Caco-2 (cell line): ENCODE measurements around the gene GALNT12. TPM values are rescaled to one million over a fixed set of nuclear protein-coding genes. Genes with fewer than 3 reads are reported as not detected.

ENCODE experiments used
- BruUV-seq: library from RNA; stranded (reverse); fragments of 400-500 nt; replicated peaks from 2 replicates; lab custom pipeline; 2021; lab: Mats Ljungman, UMichigan
- CTCF ChIA-PET: fragments of 300-600 bp; sonication (Branson Sonifier 250); formaldehyde crosslinking; loops from one replicate; lab custom pipeline; 2022; ENCODE audit warnings: antibody characterized with exemption; lab: Charles Lee
- POLR2A ChIA-PET: fragments of 300-600 bp; sonication (Branson Sonifier 250); formaldehyde crosslinking; loops from one replicate; lab custom pipeline; 2022; ENCODE audit warnings: antibody characterized with exemption; lab: Charles Lee
- DNase-seq, 2 experiments: peaks; one replicate each; pipeline versions ENCODE4 v3.0.0 to v3.0.0-alpha.2; 2020 to 2022
- H3K27me3 ChIP-seq: replicated peaks from 2 replicates; pipeline ENCODE4 v1.6.0; 2011; ENCODE audit warnings: low read length; ENCODE audit not compliant: control insufficient read depth, insufficient read depth
- H3K36me3 ChIP-seq: 2 replicates; pipeline ENCODE4 v1.5.1; 2011; ENCODE audit warnings: low read length; ENCODE audit not compliant: control insufficient read depth, insufficient read depth
- H3K4me1 ChIP-seq: fragments of 250-450 bp; sonication (Bioruptor Pico); 2 replicates; pipeline ENCODE4 v1.5.1; 2020; ENCODE audit warnings: mild to moderate bottlenecking
- H3K4me3 ChIP-seq: 2 replicates; pipeline ENCODE4 v1.5.1; 2011; ENCODE audit warnings: low read depth, mild to moderate bottlenecking, control low read depth, low read length
- H3K9me3 ChIP-seq: fragments of 250-450 bp; sonication (Bioruptor Pico); 2 replicates; pipeline ENCODE4 v1.5.1; 2020; ENCODE audit warnings: mild to moderate bottlenecking, moderate library complexity
- H3K27ac Mint-ChIP-seq: one replicate; pipeline ENCODE4 v1.8.0; 2022; ENCODE audit warnings: mixed read lengths; ENCODE audit not compliant: unreplicated experiment
- H3K27me3 Mint-ChIP-seq: one replicate; pipeline ENCODE4 v1.8.0; 2022; ENCODE audit warnings: mixed read lengths; ENCODE audit not compliant: insufficient read depth, unreplicated experiment
- H3K36me3 Mint-ChIP-seq: one replicate; pipeline ENCODE4 v1.8.0; 2022; ENCODE audit warnings: mild to moderate bottlenecking, mixed read lengths; ENCODE audit not compliant: insufficient read depth, unreplicated experiment
- H3K4me1 Mint-ChIP-seq: one replicate; pipeline ENCODE4 v1.8.0; 2022; ENCODE audit warnings: low read depth, mixed read lengths; ENCODE audit not compliant: unreplicated experiment
- H3K4me3 Mint-ChIP-seq: one replicate; pipeline ENCODE4 v1.8.0; 2022; ENCODE audit warnings: mild to moderate bottlenecking, moderate library complexity, mixed read lengths; ENCODE audit not compliant: unreplicated experiment
- H3K9me3 Mint-ChIP-seq: one replicate; pipeline ENCODE4 v1.8.0; 2022; ENCODE audit warnings: mixed read lengths; ENCODE audit not compliant: unreplicated experiment
- CTCF ChIP-seq, 2 experiments: fragments of 200-600 bp in 1 of 2; IDR thresholded peaks; 1 replicate in 1 of 2; 2 replicates in 1 of 2; pipeline versions ENCODE4 v1.5.1 to v1.8.0; 2011 to 2022; ENCODE audit warnings: antibody characterized with exemption in 1 of 2, control low read depth in 1 of 2, inconsistent platforms in 1 of 2, low read depth in 1 of 2, low read length in 1 of 2, mild to moderate bottlenecking in 1 of 2, moderate library complexity in 1 of 2; ENCODE audit not compliant: insufficient read depth in 1 of 2, severe bottlenecking in 1 of 2, unreplicated experiment in 1 of 2
- intact Hi-C: fragments of 100-400 bp; cut with micrococcal nuclease; formaldehyde crosslinking; loops from one replicate; pipeline ENCODE4 v1.10.0; 2022; ENCODE audit not compliant: unreplicated experiment
- total RNA-seq: library from RNA; stranded (reverse); gene quantifications from 2 replicates; pipeline ENCODE4 v1.2.3, GENCODE V29; 2022

Gene GALNT12
- total RNA-seq, 1 experiment from 2014 or later, result 3.6 TPM

GRCh38 chr9:98842510-98842909 lies 35.0 kb downstream of the GALNT12 start:
- H3K36me3 ChIP-seq, result no peaks in the 10 kb centered on the region
- intact Hi-C loops, result no loop called here
- H3K9me3 Mint-ChIP-seq, result no peaks in the 10 kb centered on the region
- no peaks in the 10 kb centered on the region for H3K4me1 ChIP-seq
- no peaks in the 10 kb centered on the region for H3K4me1 Mint-ChIP-seq
- H3K4me3 ChIP-seq, result no peak overlapping the region
- no peaks in the 10 kb centered on the region for H3K27me3 Mint-ChIP-seq
- TF ChIP-seq CTCF (IDR thresholded peaks at IDR 0.05; ENCODE audit: insufficient read depth in 1 of 2, low read depth in 1 of 2, low read length in 1 of 2, severe bottlenecking in 1 of 2, unreplicated experiment in 1 of 2), result no peak
- no peaks in the 10 kb centered on the region for H3K36me3 Mint-ChIP-seq
- no peaks in the 10 kb centered on the region for H3K9me3 ChIP-seq
- no peak overlapping the region for H3K4me3 Mint-ChIP-seq
- ChIA-PET POLR2A (no interaction called here), CTCF (no interaction called here)
- no peak overlapping the region for H3K27ac Mint-ChIP-seq
- DNase-seq, result no peak
- H3K27me3 ChIP-seq, result no peaks in the 10 kb centered on the region
- BruUV-seq, result no TSS peak

GRCh38 chr9:98846081-98846480 lies 38.6 kb downstream of the GALNT12 start:
- Histone ChIP-seq H3K27me3 (no peaks in the 10 kb centered on the region), H3K36me3 (no peaks in the 10 kb centered on the region), H3K4me3 (no peak overlapping the region), H3K4me1 (no peaks in the 10 kb centered on the region; the same call in 1 of the 2 replicates), H3K9me3 (no peaks in the 10 kb centered on the region)
- Mint-ChIP-seq H3K4me3 (no peak overlapping the region), H3K9me3 (no peaks in the 10 kb centered on the region), H3K36me3 (no peaks in the 10 kb centered on the region), H3K27ac (no peak overlapping the region), H3K4me1 (peaks cover 12% of the 10 kb centered on the region), H3K27me3 (no peaks in the 10 kb centered on the region)
- no peak for TF ChIP-seq CTCF (IDR thresholded peaks at IDR 0.05; ENCODE audit: insufficient read depth in 1 of 2, low read depth in 1 of 2, low read length in 1 of 2, severe bottlenecking in 1 of 2, unreplicated experiment in 1 of 2)
- CTCF ChIA-PET, result no interaction called here
- POLR2A ChIA-PET, result no interaction called here
- no TSS peak for BruUV-seq
- intact Hi-C loops, result no loop called here
- no peak for DNase-seq

- H3K4me1 ChIP-seq, result peaks cover 8% of the 10 kb centered on the region
- H3K4me3 ChIP-seq, result no peak overlapping the region
- DNase-seq, result no peak
- intact Hi-C loops, result no loop called here
- H3K27me3 ChIP-seq, result no peaks in the 10 kb centered on the region
- ChIA-PET POLR2A (no interaction called here), CTCF (no interaction called here)
- Mint-ChIP-seq H3K36me3 (no peaks in the 10 kb centered on the region), H3K9me3 (no peaks in the 10 kb centered on the region), H3K4me3 (no peak overlapping the region), H3K27me3 (no peaks in the 10 kb centered on the region), H3K4me1 (peaks cover 20% of the 10 kb centered on the region), H3K27ac (no peak overlapping the region)
- H3K36me3 ChIP-seq, result no peaks in the 10 kb centered on the region
- TF ChIP-seq CTCF (IDR thresholded peaks at IDR 0.05; ENCODE audit: insufficient read depth in 1 of 2, low read depth in 1 of 2, low read length in 1 of 2, severe bottlenecking in 1 of 2, unreplicated experiment in 1 of 2), result no peak
- no peaks in the 10 kb centered on the region for H3K9me3 ChIP-seq
- no TSS peak for BruUV-seq
Measured at GRCh38 chr9:98846879-98847278, 39.4 kb downstream of the GALNT12 start.
